Neural progenitor cell (in vitro differentiated cells): ENCODE measurements around the gene MED25. TPM values are rescaled to one million over a fixed set of nuclear protein-coding genes. Genes with fewer than 3 reads are reported as not detected.

Experiments used
- DNase-seq: peaks from one replicate; pipeline ENCODE4 v3.0.0-alpha.2; 2016; ENCODE audit warnings: low spot score
- H2AFZ ChIP-seq: fragments of 200-600 bp; sonication (generic); replicated peaks from 2 replicates; pipeline ENCODE4 v1.6.1; 2016; ENCODE audit warnings: antibody characterized with exemption
- H3F3A ChIP-seq: fragments of 200-600 bp; sonication (generic); 2 replicates; pipeline ENCODE4 v1.6.1; 2016; ENCODE audit warnings: antibody characterized with exemption, low read depth
- H3K27ac ChIP-seq: fragments of 200-600 bp; sonication (generic); 2 replicates; pipeline ENCODE4 v1.5.1; 2016; ENCODE audit warnings: mild to moderate bottlenecking
- H3K27me3 ChIP-seq: fragments of 200-600 bp; sonication (generic); 2 replicates; pipeline ENCODE4 v1.6.1; 2016; ENCODE audit warnings: mild to moderate bottlenecking, moderate library complexity
- H3K36me3 ChIP-seq: fragments of 200-600 bp; sonication (generic); 2 replicates; pipeline ENCODE4 v1.5.1; 2016
- H3K4me1 ChIP-seq: fragments of 200-600 bp; sonication (generic); 2 replicates; pipeline ENCODE4 v1.6.1; 2016; ENCODE audit warnings: mixed run types
- H3K4me2 ChIP-seq: fragments of 200-600 bp; sonication (generic); 2 replicates; pipeline ENCODE4 v1.6.1; 2016
- H3K4me3 ChIP-seq: fragments of 200-600 bp; sonication (generic); 2 replicates; pipeline ENCODE4 v1.5.1; 2016
- H3K79me2 ChIP-seq: fragments of 200-600 bp; sonication (generic); 2 replicates; pipeline ENCODE4 v1.6.1; 2016; ENCODE audit warnings: low read depth
- H3K9ac ChIP-seq: fragments of 200-600 bp; sonication (generic); 2 replicates; pipeline ENCODE4 v1.6.1; 2016
- H3K9me3 ChIP-seq: fragments of 200-600 bp; sonication (generic); 2 replicates; pipeline ENCODE4 v1.5.1; 2016; ENCODE audit warnings: low read depth
- H4K20me1 ChIP-seq: fragments of 200-600 bp; sonication (generic); 2 replicates; pipeline ENCODE4 v1.6.1; 2016; ENCODE audit warnings: low read depth
- H3K27ac Mint-ChIP-seq: 3 replicates; pipeline ENCODE4 v1.8.0; 2021; ENCODE audit warnings: mixed read lengths
- H3K27me3 Mint-ChIP-seq: 2 replicates; pipeline ENCODE4 v1.8.0; 2022; ENCODE audit warnings: low read depth, mild to moderate bottlenecking, inconsistent platforms, moderate library complexity, mixed read lengths; ENCODE audit not compliant: insufficient read depth
- H3K36me3 Mint-ChIP-seq: 3 replicates; pipeline ENCODE4 v1.8.0; 2021; ENCODE audit warnings: mixed read lengths
- H3K4me1 Mint-ChIP-seq: 3 replicates; pipeline ENCODE4 v1.8.0; 2021; ENCODE audit warnings: mixed read lengths
- H3K4me3 Mint-ChIP-seq: 3 replicates; pipeline ENCODE4 v1.8.0; 2021; ENCODE audit warnings: mild to moderate bottlenecking, moderate library complexity, mixed read lengths
- H3K9me3 Mint-ChIP-seq: 3 replicates; pipeline ENCODE4 v1.8.0; 2020; ENCODE audit warnings: mixed read lengths
- EZH2 ChIP-seq: fragments of 200-600 bp; sonication (generic); IDR thresholded peaks from 2 replicates; pipeline ENCODE4 v1.6.1; 2017; ENCODE audit warnings: antibody characterized with exemption, mild to moderate bottlenecking, moderate library complexity
- EZH2phosphoT487 ChIP-seq: fragments of 200-600 bp; sonication (generic); IDR thresholded peaks from 2 replicates; pipeline ENCODE4 v1.6.1; 2017; ENCODE audit warnings: antibody characterized with exemption
- total RNA-seq: library from RNA; depleted of rRNA; stranded (reverse); fragments of >200 nt; gene quantifications from 2 replicates; pipeline ENCODE4 v1.2.3, GENCODE V29; 2015; ENCODE audit warnings: low replicate concordance
- TF ChIP-seq, protein P1 (sequence below): fragments of 200-600 bp; sonication (generic); IDR thresholded peaks from 2 replicates; pipeline ENCODE4 v1.5.1; 2017; ENCODE audit warnings: antibody characterized with exemption, mild to moderate bottlenecking

Gene MED25
- total RNA-seq, 1 donor from 2014 or later = 44.9 TPM

DNA sequence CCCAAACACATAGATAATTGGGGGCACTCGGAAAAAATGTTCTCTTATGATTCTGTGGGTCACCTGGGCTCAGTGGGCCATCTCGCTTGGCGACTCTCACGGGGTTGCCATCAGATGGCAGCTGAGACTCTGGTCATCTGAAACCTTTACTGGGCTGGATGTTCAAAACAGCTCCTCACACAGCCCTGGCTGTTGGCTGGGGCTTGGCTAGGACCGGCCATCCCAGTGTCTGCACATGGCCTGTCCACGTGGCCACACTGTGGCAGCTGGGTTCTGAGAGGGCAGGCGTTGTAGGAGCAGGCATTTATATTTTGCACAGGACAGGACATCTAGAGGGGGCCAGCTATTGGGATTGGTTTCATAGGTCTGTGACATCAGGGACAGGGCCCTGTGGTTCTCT, 15.5 kb downstream of the MED25 start:
- Mint-ChIP-seq H3K4me3 (no peak overlapping the region), H3K36me3 (peaks cover 32% of the 10 kb centered on the region), H3K4me1 (no peaks in the 10 kb centered on the region), H3K9me3 (no peaks in the 10 kb centered on the region), H3K27ac (no peak overlapping the region), H3K27me3 (peaks cover 4% of the 10 kb centered on the region)
- H2AFZ ChIP-seq = no peak overlapping the region
- H3K4me1 ChIP-seq = no peaks in the 10 kb centered on the region
- no peak overlapping the region for H3K27ac ChIP-seq
- H3F3A ChIP-seq = no peaks in the 10 kb centered on the region
- DNase-seq = no peak
- H3K9me3 ChIP-seq = no peaks in the 10 kb centered on the region
- peaks cover 12% of the 10 kb centered on the region for H4K20me1 ChIP-seq
- TF ChIP-seq EZH2phosphoT487 (no peak), EZH2 (no peak)
- TF ChIP-seq, protein P1, sequence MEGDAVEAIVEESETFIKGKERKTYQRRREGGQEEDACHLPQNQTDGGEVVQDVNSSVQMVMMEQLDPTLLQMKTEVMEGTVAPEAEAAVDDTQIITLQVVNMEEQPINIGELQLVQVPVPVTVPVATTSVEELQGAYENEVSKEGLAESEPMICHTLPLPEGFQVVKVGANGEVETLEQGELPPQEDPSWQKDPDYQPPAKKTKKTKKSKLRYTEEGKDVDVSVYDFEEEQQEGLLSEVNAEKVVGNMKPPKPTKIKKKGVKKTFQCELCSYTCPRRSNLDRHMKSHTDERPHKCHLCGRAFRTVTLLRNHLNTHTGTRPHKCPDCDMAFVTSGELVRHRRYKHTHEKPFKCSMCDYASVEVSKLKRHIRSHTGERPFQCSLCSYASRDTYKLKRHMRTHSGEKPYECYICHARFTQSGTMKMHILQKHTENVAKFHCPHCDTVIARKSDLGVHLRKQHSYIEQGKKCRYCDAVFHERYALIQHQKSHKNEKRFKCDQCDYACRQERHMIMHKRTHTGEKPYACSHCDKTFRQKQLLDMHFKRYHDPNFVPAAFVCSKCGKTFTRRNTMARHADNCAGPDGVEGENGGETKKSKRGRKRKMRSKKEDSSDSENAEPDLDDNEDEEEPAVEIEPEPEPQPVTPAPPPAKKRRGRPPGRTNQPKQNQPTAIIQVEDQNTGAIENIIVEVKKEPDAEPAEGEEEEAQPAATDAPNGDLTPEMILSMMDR = no peak
- no peak overlapping the region for H3K4me3 ChIP-seq
- H3K79me2 ChIP-seq = no peaks in the 10 kb centered on the region
- H3K9ac ChIP-seq = no peak overlapping the region
- H3K36me3 ChIP-seq = no peaks in the 10 kb centered on the region
- no peaks in the 10 kb centered on the region for H3K27me3 ChIP-seq
- H3K4me2 ChIP-seq = no peak overlapping the region

- Histone ChIP-seq H3K36me3 (no peaks in the 10 kb centered on the region), H3K9me3 (no peaks in the 10 kb centered on the region), H3K4me3 (no peak overlapping the region), H3K27me3 (no peaks in the 10 kb centered on the region), H3K79me2 (no peaks in the 10 kb centered on the region), H3F3A (no peaks in the 10 kb centered on the region), H3K4me1 (no peaks in the 10 kb centered on the region), H3K9ac (no peak overlapping the region), H3K27ac (no peak overlapping the region), H4K20me1 (peaks cover 8% of the 10 kb centered on the region), H2AFZ (no peak overlapping the region), H3K4me2 (no peak overlapping the region)
- Mint-ChIP-seq H3K36me3 (peaks cover 49% of the 10 kb centered on the region), H3K27me3 (peaks cover 2% of the 10 kb centered on the region), H3K9me3 (no peaks in the 10 kb centered on the region), H3K4me1 (peaks cover 2% of the 10 kb centered on the region), H3K27ac (no peak overlapping the region), H3K4me3 (no peak overlapping the region)
- no peak for DNase-seq
- TF ChIP-seq EZH2phosphoT487 (no peak), EZH2 (no peak)
- TF ChIP-seq, protein P1 = no peak
These were observed 17.5 kb downstream of the MED25 start for GRCh38 chr19:49835562-49835961.

- no peak overlapping the region for H3K4me3 ChIP-seq
- DNase-seq = no peak
- H3K36me3 ChIP-seq = no peaks in the 10 kb centered on the region
- no peaks in the 10 kb centered on the region for H3K9me3 ChIP-seq
- H3K27me3 ChIP-seq = no peaks in the 10 kb centered on the region
- H3K4me1 Mint-ChIP-seq = peaks cover 2% of the 10 kb centered on the region
- H3K4me1 ChIP-seq = no peaks in the 10 kb centered on the region
- no peak overlapping the region for H3K27ac Mint-ChIP-seq
- H3K27me3 Mint-ChIP-seq = peaks cover 2% of the 10 kb centered on the region
- H3K79me2 ChIP-seq = no peaks in the 10 kb centered on the region
- H3F3A ChIP-seq = no peaks in the 10 kb centered on the region
- no peak overlapping the region for H3K4me2 ChIP-seq
- no peak for TF ChIP-seq EZH2
- TF ChIP-seq EZH2phosphoT487 = no peak
- TF ChIP-seq, protein P1 = no peak
- H3K4me3 Mint-ChIP-seq = no peak overlapping the region
- H2AFZ ChIP-seq = no peak overlapping the region
- no peaks in the 10 kb centered on the region for H3K9me3 Mint-ChIP-seq
- H3K9ac ChIP-seq = no peak overlapping the region
- no peak overlapping the region for H3K27ac ChIP-seq
- peaks cover 8% of the 10 kb centered on the region for H4K20me1 ChIP-seq
- peaks cover 51% of the 10 kb centered on the region for H3K36me3 Mint-ChIP-seq
These were observed 18.3 kb downstream of the MED25 start for GRCh38 chr19:49836176-49837008.
